Fibroblast of lung (primary cell): ENCODE results near the gene GPR137. TPM values are rescaled to one million over a fixed set of nuclear protein-coding genes. Genes with fewer than 3 reads are reported as not detected.
A peak's percentile ranks its signal among the peaks of the same experiment; 100 is the strongest.
"Not testable (repeated sequence)": the region's sequence is repeated elsewhere in the genome, so short reads cannot be mapped to it uniquely, and the experiment has no call there.

Experiments
- DNase-seq, 2 donors: peaks; one replicate each; pipeline versions ENCODE4 v3.0.0 to v3.0.0-alpha.2; 2010; ENCODE audit warnings: low read depth in 2 of 2
- H2AFZ ChIP-seq: 2 replicates; pipeline ENCODE4 v1.5.1; 2012; ENCODE audit warnings: low read length, control low read depth, inconsistent platforms
- H3K27ac ChIP-seq: 2 replicates; pipeline ENCODE4 v1.5.1; 2011; ENCODE audit warnings: low read length, control low read depth; ENCODE audit not compliant: insufficient read depth
- H3K27me3 ChIP-seq: 2 replicates; pipeline ENCODE4 v1.5.1; 2011; ENCODE audit warnings: mild to moderate bottlenecking, low read length; ENCODE audit not compliant: control insufficient read depth, insufficient read depth
- H3K36me3 ChIP-seq: 2 replicates; pipeline ENCODE4 v1.5.1; 2011; ENCODE audit warnings: low read length; ENCODE audit not compliant: control insufficient read depth, insufficient read depth
- H3K4me1 ChIP-seq: 2 replicates; pipeline ENCODE4 v1.5.1; 2011; ENCODE audit warnings: low read length; ENCODE audit not compliant: control insufficient read depth, insufficient read depth; ENCODE audit errors: extremely low read depth
- H3K4me2 ChIP-seq: 2 replicates; pipeline ENCODE4 v1.5.1; 2011; ENCODE audit warnings: low read length, control low read depth; ENCODE audit not compliant: insufficient read depth; ENCODE audit errors: extremely low read depth
- H3K4me3 ChIP-seq, 4 experiments: fragments of 200-600 bp in 1 of 4; sonication (generic) in 1 of 4; replicated peaks in 1 of 4; 2 replicates each; pipeline ENCODE4 v1.5.1; 2011 to 2016; ENCODE audit warnings: low read length in 4 of 4, low read depth in 3 of 4, mild to moderate bottlenecking in 3 of 4, control low read depth in 2 of 4, inconsistent platforms in 1 of 4, mixed read lengths in 1 of 4; ENCODE audit not compliant: insufficient read depth in 1 of 4; ENCODE audit errors: control extremely low read depth in 1 of 4
- H3K79me2 ChIP-seq: 2 replicates; pipeline ENCODE4 v1.5.1; 2012; ENCODE audit warnings: mild to moderate bottlenecking, low read length, inconsistent platforms; ENCODE audit not compliant: control insufficient read depth, insufficient read depth
- H3K9ac ChIP-seq: 2 replicates; pipeline ENCODE4 v1.5.1; 2011; ENCODE audit warnings: mild to moderate bottlenecking, low read length, control low read depth; ENCODE audit not compliant: insufficient read depth
- H3K9me3 ChIP-seq: 2 replicates; pipeline ENCODE4 v1.5.1; 2012; ENCODE audit warnings: low read depth, low read length; ENCODE audit not compliant: control insufficient read depth, insufficient read depth
- H4K20me1 ChIP-seq: 2 replicates; pipeline ENCODE4 v1.5.1; 2011; ENCODE audit warnings: low read length; ENCODE audit not compliant: control insufficient read depth, insufficient read depth; ENCODE audit errors: extremely low read depth
- EZH2 ChIP-seq: IDR thresholded peaks from 2 replicates; pipeline ENCODE4 v1.5.1; 2012; ENCODE audit warnings: low read length, control low read depth, mild to moderate bottlenecking; ENCODE audit errors: missing control alignments
- polyA plus RNA-seq, 2 donors: library from polyadenylated mRNA; depleted of rRNA in 1 of 2; stranded (reverse) in 1 of 2; unstranded in 1 of 2; fragments of >200 nt; gene quantifications; 2 replicates each; pipeline ENCODE4 v1.2.1, GENCODE V29; 2011 to 2012; ENCODE audit warnings: missing spikeins in 1 of 2
- total RNA-seq: library from RNA; depleted of rRNA; stranded (reverse); fragments of >200 nt; gene quantifications from 2 replicates; pipeline ENCODE4 v1.2.1, GENCODE V29; 2014
- TF ChIP-seq, protein P1 (sequence below), 2 donors: IDR thresholded peaks in 1 of 2; conservative IDR thresholded peaks in 1 of 2; 1 replicate in 1 of 2; 2 replicates in 1 of 2; pipeline ENCODE4 v1.5.1; 2011 to 2012; ENCODE audit warnings: low read length in 2 of 2, control low read depth in 1 of 2, inconsistent platforms in 1 of 2, low read depth in 1 of 2, mild to moderate bottlenecking in 1 of 2

The GPR137 gene
- total and polyA plus RNA-seq, 2 donors (not counting 1 experiment from before 2014, with no cell fraction given): 10.7 to 10.9 TPM

DNA sequence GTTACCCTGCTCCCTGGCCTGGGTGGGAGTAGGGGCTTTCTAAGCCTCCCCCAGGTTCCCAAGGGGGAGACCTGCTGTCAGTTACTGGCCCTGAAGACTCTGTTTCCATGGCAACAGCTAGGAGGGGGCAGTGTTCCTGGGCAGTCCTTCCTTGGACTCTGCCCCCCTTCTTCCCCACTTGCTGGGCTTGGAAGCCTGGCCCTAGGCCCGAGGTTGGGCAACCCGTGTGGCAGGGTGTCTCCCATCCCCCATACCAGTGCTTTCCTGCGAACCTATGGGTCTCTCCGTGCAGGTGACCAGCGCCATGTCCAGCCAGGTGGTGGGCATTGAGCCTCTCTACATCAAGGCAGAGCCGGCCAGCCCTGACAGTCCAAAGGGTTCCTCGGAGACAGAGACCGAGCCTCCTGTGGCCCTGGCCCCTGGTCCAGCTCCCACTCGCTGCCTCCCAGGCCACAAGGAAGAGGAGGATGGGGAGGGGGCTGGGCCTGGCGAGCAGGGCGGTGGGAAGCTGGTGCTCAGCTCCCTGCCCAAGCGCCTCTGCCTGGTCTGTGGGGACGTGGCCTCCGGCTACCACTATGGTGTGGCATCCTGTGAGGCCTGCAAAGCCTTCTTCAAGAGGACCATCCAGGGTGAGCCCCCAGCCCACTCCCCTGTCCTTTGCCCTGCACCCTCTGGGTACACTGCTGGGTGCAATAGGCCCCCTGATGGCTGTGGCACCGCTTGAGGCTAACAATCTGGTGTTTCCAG lies 21.4 kb downstream of the GPR137 start:
- peak overlapping the region; percentile 13 for H3K9ac ChIP-seq
- H4K20me1 ChIP-seq: no peaks in the 10 kb centered on the region
- H3K27ac ChIP-seq: no peak overlapping the region
- peak overlapping the region in 2 of 4 experiments; percentile 68 to 71 for H3K4me3 ChIP-seq
- peaks cover 2% of the 10 kb centered on the region for H3K36me3 ChIP-seq
- H3K79me2 ChIP-seq: peaks cover 3% of the 10 kb centered on the region
- no peaks in the 10 kb centered on the region for H3K27me3 ChIP-seq
- H2AFZ ChIP-seq: no peak overlapping the region
- peak overlapping the region; percentile 91 for H3K4me2 ChIP-seq
- H3K4me1 ChIP-seq: peaks cover 6% of the 10 kb centered on the region
- TF ChIP-seq EZH2: no peak
- TF ChIP-seq, protein P1, sequence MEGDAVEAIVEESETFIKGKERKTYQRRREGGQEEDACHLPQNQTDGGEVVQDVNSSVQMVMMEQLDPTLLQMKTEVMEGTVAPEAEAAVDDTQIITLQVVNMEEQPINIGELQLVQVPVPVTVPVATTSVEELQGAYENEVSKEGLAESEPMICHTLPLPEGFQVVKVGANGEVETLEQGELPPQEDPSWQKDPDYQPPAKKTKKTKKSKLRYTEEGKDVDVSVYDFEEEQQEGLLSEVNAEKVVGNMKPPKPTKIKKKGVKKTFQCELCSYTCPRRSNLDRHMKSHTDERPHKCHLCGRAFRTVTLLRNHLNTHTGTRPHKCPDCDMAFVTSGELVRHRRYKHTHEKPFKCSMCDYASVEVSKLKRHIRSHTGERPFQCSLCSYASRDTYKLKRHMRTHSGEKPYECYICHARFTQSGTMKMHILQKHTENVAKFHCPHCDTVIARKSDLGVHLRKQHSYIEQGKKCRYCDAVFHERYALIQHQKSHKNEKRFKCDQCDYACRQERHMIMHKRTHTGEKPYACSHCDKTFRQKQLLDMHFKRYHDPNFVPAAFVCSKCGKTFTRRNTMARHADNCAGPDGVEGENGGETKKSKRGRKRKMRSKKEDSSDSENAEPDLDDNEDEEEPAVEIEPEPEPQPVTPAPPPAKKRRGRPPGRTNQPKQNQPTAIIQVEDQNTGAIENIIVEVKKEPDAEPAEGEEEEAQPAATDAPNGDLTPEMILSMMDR (conservative IDR thresholded peaks at IDR 0.05 in 1 of 2, IDR thresholded peaks at IDR 0.05 in 1 of 2; ENCODE audit: low read depth in 1 of 2, low read length in 2 of 2): no peak
- no peak for DNase-seq
- H3K9me3 ChIP-seq: no peaks in the 10 kb centered on the region

DNA sequence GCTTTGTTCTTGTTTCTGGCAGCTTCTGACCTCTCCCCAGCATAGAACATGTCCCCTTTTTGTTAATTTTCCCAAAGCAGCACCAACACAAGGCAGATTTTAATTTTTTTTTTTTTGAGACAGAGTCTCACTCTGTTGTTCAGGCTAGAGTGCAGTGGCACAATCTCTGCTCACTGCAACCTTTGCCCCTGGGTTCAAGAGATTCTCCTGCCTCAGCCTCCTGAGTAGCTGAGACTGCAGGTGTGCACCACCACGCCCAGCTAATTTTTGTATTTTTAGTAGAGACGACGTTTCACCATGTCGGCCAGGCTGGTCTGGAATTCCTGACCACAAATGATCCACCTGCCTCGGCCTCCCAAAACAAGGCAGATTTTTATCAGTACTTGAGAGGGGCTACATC lies 22.1 kb downstream of the GPR137 start:
- not testable (repeated sequence) for H4K20me1 ChIP-seq, H3K4me3 ChIP-seq, H3K27ac ChIP-seq, H3K4me2 ChIP-seq, DNase-seq, H3K36me3 ChIP-seq, H3K9ac ChIP-seq, H3K9me3 ChIP-seq, H3K79me2 ChIP-seq, H2AFZ ChIP-seq, H3K27me3 ChIP-seq, H3K4me1 ChIP-seq

DNA sequence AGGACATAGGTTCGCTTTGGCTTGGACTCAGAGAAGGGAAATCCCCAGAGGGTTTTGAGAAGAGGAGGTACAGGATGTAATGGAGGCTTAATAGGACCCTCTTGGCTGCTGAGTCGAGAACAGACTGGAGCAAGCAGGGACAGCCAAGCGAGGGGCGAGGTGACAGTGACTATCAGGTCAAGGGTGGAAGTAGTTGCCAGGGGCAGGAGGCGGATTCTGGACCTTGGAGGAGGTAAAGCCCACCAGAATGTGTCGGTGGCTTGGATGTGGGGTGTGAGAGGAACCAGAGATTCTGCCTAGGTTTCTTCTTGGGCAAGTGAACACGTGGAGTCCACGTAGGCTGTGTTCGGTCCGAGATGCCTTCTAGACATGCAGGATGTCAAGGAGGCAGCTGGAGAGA lies 27.3 kb downstream of the GPR137 start:
- H3K36me3 ChIP-seq: peaks cover 11% of the 10 kb centered on the region
- no peaks in the 10 kb centered on the region for H3K4me1 ChIP-seq
- no peaks in the 10 kb centered on the region for H3K27me3 ChIP-seq
- peaks cover 9% of the 10 kb centered on the region for H3K79me2 ChIP-seq
- DNase-seq: no peak
- H3K9ac ChIP-seq: no peak overlapping the region
- no peak for TF ChIP-seq EZH2
- TF ChIP-seq, protein P1 (conservative IDR thresholded peaks at IDR 0.05 in 1 of 2, IDR thresholded peaks at IDR 0.05 in 1 of 2; ENCODE audit: low read depth in 1 of 2, low read length in 2 of 2): no peak
- H3K4me3 ChIP-seq: no peak overlapping the region
- H2AFZ ChIP-seq: no peak overlapping the region
- no peaks in the 10 kb centered on the region for H3K9me3 ChIP-seq
- H4K20me1 ChIP-seq: no peaks in the 10 kb centered on the region
- H3K4me2 ChIP-seq: no peak overlapping the region
- peak overlapping the region; percentile 58 for H3K27ac ChIP-seq
